Measurements from ENCODE around the gene EID2.

EID2 gene

GRCh38 chr19:39515551-39516191 is 24.3 kb downstream of the EID2 start:
- Histone ChIP-seq H3K9ac (no peak overlapping the region), H3K4me3 (IDR thresholded peaks at IDR 0.05; ENCODE audit: insufficient read depth, low read depth, low read length) (no peak overlapping the region), H4K20me1 (ENCODE audit: insufficient read depth) (no peaks in the 10 kb centered on the region), H3K27ac (no peak overlapping the region), H3K27me3 (ENCODE audit: insufficient read depth, low read depth) (peaks cover 7% of the 10 kb centered on the region; the same call in 1 of the 2 replicates), H3K36me3 (ENCODE audit: insufficient read depth) (no peaks in the 10 kb centered on the region), H2AFZ (ENCODE audit: low read depth) (no peak overlapping the region), H3K4me1 (ENCODE audit: low read depth, poor library complexity, severe bottlenecking) (no peaks in the 10 kb centered on the region), H3K4me2 (no peak overlapping the region), H3K79me2 (ENCODE audit: insufficient read depth, low read depth) (no peaks in the 10 kb centered on the region)
- no peak for TF ChIP-seq CTCF (conservative IDR thresholded peaks at IDR 0.05; ENCODE audit: low read depth, low read length)

- H3K27ac ChIP-seq, result no peak within 1 kb of the TSS
- no peak for TF ChIP-seq CTCF (conservative IDR thresholded peaks at IDR 0.05; ENCODE audit: low read depth, low read length)
- no peaks in the 10 kb centered on the region for H3K79me2 ChIP-seq (ENCODE audit: insufficient read depth, low read depth)
- no peak within 1 kb of the TSS for H2AFZ ChIP-seq (ENCODE audit: low read depth)
- H3K4me1 ChIP-seq (ENCODE audit: low read depth, poor library complexity, severe bottlenecking), result no peaks in the 10 kb centered on the region
- H3K27me3 ChIP-seq (ENCODE audit: insufficient read depth, low read depth), result peaks cover 7% of the 10 kb centered on the region; the same call in 1 of the 2 replicates
- no peaks in the 10 kb centered on the region for H3K36me3 ChIP-seq (ENCODE audit: insufficient read depth)
- no peak within 1 kb of the TSS for H3K9ac ChIP-seq
- no peak within 1 kb of the TSS for H3K4me2 ChIP-seq
- no peaks in the 10 kb centered on the region for H4K20me1 ChIP-seq (ENCODE audit: insufficient read depth)
- H3K4me3 ChIP-seq (IDR thresholded peaks at IDR 0.05; ENCODE audit: insufficient read depth, low read depth, low read length), result no peak within 1 kb of the TSS
Measured at GRCh38 chr19:39514840-39515550, 25.0 kb downstream of the EID2 start, which contains the start of gene SELENOV. SELENOV (plus strand) TSS chr19:39515139; CDS start chr19:39515213, 74 bp downstream.

- Histone ChIP-seq H3K4me1 (ENCODE audit: low read depth, poor library complexity, severe bottlenecking) (no peaks in the 10 kb centered on the region), H3K4me2 (no peak overlapping the region), H3K27ac (no peak overlapping the region), H2AFZ (ENCODE audit: low read depth) (no peak overlapping the region), H4K20me1 (ENCODE audit: insufficient read depth) (no peaks in the 10 kb centered on the region), H3K79me2 (ENCODE audit: insufficient read depth, low read depth) (no peaks in the 10 kb centered on the region), H3K27me3 (ENCODE audit: insufficient read depth, low read depth) (peaks cover 24% of the 10 kb centered on the region; the same call in 1 of the 2 replicates), H3K36me3 (ENCODE audit: insufficient read depth) (no peaks in the 10 kb centered on the region), H3K4me3 (IDR thresholded peaks at IDR 0.05; ENCODE audit: insufficient read depth, low read depth, low read length) (no peak overlapping the region), H3K9ac (no peak overlapping the region)
- TF ChIP-seq CTCF (conservative IDR thresholded peaks at IDR 0.05; ENCODE audit: low read depth, low read length), result no peak
Measured at GRCh38 chr19:39512988-39513387, 27.0 kb downstream of the EID2 start.

GRCh38 chr19:39509233-39509632 is 30.7 kb downstream of the EID2 start:
- H3K27me3 ChIP-seq (ENCODE audit: insufficient read depth, low read depth), result peaks cover 31% of the 10 kb centered on the region; the same call in 1 of the 2 replicates
- H3K79me2 ChIP-seq (ENCODE audit: insufficient read depth, low read depth), result no peaks in the 10 kb centered on the region
- H3K4me2 ChIP-seq, result no peak overlapping the region
- H3K9ac ChIP-seq, result no peak overlapping the region
- no peak overlapping the region for H2AFZ ChIP-seq (ENCODE audit: low read depth)
- no peaks in the 10 kb centered on the region for H4K20me1 ChIP-seq (ENCODE audit: insufficient read depth)
- no peak for TF ChIP-seq CTCF (conservative IDR thresholded peaks at IDR 0.05; ENCODE audit: low read depth, low read length)
- H3K4me1 ChIP-seq (ENCODE audit: low read depth, poor library complexity, severe bottlenecking), result no peaks in the 10 kb centered on the region
- H3K4me3 ChIP-seq (IDR thresholded peaks at IDR 0.05; ENCODE audit: insufficient read depth, low read depth, low read length), result no peak overlapping the region
- no peaks in the 10 kb centered on the region for H3K36me3 ChIP-seq (ENCODE audit: insufficient read depth)
- no peak overlapping the region for H3K27ac ChIP-seq

Measured in KMS-11 (cell line).